HG02852 (cell line): Measurements from ENCODE around the gene S100PBP.

Experiments used
- ATAC-seq: cut with Tn5 transposase; IDR thresholded peaks from one replicate; pipeline ENCODE4 v1.9.1; 2021; ENCODE audit warnings: mild to moderate bottlenecking, moderate library complexity; ENCODE audit not compliant: unreplicated experiment

S100PBP gene

DNA sequence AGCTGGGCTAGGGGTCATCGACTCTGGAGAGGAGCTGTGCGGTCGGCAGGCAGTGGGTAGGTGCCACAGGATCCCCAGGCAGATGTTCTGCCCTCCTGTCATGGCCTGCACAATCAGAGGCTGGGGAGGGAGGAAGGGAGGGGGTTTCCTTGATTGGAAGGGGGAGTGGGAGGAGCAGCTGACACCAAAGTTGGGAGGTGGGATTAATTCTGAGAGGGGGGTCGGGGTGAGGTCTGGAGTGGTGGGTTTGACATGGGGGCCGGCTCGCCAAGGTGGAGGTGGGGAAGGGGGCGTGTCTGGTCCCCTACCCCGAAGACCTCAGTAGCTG lies 68.2 kb downstream of the S100PBP start:
- no peak for ATAC-seq

DNA sequence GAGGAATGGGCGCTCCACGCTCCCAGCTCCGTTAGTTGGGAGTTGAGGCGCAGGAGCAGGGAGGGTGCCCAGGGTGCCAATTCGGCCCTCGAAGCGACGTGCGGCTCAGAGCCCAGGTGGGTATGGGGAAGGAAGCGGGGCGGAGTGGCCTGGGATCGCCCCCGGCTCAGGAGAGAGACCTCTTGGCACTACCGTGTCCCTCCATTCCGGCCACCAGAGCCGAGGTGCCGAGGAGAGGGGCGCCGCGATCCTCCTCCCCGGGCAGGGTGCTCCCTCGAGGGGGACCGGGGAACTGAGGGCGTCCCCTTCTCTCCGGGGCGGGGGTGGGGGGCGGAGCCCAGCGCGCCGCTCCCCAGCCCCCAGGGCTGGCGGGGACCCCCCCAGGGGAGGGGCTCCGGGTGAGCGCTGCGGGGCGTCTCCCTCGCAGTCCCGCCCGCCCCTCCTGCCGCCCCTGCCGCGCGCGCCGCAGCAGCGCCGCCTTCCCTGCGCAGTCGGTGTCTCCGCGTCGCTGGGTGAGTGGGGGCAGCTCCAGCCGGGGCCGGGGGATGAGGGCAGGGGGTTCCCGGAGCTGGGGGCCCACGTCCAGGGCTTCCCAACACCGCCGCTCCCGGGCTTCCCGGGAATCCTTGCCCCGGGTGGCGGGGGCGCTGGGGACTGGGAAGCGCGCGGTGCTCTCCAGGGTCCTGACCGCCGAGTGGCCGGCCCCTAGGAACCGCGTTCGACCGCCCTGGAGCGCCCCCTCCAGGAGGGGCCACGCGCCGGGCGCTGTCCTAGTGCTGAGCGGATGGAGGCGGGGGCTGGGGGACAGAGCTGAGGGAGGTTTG lies 68.8 kb downstream of the S100PBP start, which contains the start of gene HPCA:
HPCA (plus strand) TSS at position 488 of the 824 bp plus-strand sequence. CDS start 2,408 bp downstream, outside the sequence.
- no peak for ATAC-seq

DNA sequence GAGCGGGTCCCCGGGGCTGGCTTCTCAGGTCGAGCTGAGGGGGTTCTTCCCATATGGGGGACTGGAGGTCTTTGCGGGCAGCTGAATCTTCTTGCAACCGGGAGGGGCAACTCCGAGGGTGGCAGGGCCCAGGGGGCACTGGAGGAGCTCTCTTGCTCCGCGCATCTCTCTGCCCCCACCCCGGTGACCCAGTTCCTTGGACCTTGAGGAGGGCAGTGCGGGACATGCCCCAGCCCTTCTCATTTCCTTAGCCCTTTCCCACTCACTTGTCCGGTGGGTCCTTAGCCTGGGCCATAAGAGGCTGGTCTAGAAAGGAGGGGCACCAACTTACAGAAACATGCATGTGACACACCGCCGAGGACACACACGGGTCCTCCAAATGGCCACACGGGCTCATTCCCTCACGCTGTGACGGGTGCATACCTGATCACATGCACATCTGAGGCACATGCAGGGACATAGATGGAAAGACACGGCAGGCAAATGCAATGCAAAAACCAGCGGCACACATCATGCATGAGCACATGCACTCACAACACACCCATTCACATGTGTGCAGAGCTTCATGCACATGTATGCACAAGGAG lies 69.5 kb downstream of the S100PBP start:
- no peak for ATAC-seq

DNA sequence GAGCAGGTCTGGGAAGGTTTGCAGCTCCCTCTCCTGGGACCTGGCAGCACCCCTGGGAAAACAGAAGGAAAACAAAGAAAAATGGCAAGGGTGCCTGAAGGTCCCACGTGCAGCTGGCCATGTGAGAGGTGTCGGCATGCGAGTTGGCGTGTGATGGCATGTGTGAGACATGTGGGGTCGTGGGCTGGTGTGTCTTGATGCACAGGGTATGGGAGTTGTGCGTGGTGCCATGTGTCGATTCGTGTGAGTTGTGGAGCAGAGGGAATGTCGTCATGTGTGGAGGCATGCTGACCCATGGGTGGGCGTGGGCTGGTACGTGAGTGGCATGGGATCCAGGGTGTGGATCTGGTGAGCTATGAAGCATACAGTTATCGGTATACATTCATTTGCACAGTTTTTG lies 70.2 kb downstream of the S100PBP start:
- no peak for ATAC-seq

DNA sequence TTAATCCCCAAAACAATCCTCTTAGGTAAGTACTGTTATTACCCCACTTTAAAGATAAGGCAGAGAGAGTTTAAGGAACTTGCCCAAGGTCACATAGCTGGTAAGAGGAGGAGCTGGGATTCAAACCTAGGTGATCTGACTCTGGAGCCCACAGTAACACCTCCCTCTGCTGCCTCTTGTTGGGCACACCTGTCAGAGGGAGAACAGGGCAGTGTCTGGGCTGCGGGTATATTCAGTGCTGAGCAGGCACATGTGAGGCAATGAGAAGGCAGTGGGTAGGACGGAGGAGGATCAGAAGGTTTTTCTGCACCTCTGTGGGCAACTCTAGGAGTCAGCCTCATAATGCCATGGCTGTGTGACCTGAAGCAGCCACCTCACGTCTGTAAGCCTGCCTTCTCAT lies 70.7 kb downstream of the S100PBP start:
- no peak for ATAC-seq

DNA sequence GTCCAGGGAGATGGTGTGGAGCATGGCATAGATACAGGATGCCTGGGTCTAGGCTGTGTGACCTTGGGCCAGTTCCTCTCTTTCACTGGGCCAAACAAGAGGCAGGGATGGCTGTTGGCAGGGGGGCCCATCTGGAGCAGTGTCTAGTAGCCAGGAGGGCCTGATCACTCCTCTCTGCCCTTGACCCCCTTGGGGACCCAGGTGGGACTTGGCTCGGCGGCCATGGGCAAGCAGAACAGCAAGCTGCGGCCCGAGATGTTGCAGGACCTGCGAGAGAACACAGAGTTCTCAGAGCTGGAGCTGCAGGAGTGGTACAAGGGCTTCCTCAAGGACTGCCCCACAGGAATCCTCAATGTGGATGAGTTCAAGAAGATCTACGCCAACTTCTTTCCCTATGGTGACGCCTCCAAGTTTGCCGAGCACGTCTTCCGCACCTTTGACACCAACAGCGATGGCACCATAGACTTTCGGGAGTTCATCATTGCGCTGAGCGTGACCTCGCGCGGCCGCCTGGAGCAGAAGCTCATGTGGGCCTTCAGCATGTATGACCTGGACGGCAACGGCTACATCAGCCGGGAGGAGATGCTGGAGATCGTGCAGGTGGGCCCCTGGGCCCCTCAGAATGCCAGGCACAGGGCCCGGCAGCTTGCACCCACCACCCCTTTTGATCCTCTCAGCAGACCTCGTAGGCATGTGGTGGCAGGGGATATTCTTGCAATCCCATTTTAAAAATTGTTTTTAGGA lies 71.4 kb downstream of the S100PBP start:
- ATAC-seq = no peak

DNA sequence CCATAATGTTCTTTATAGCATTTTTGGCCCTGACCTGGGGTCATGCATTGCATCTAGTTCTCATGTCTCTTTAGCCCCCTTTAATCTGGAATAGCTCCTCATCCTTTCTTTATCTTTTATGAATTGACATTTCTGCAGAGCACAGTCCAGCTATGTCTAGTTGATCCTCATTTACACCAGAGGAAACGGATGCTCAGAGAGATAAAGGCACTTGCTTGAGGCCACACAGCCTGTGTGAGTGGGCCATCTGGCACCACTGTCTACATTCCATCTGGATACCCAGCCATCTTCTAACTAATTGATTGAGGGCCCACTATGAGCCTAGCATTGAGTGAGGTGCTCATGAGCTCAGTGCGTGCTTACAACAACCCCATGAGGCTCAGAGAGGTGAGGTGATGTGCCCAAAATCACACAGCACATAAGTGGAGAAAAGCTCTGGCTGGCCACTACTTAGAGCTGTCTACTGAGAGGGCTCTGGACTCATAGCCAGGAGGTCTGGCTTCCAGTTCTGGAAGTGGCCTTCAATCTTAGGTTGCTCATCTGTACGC lies 72.4 kb downstream of the S100PBP start:
- no peak for ATAC-seq

DNA sequence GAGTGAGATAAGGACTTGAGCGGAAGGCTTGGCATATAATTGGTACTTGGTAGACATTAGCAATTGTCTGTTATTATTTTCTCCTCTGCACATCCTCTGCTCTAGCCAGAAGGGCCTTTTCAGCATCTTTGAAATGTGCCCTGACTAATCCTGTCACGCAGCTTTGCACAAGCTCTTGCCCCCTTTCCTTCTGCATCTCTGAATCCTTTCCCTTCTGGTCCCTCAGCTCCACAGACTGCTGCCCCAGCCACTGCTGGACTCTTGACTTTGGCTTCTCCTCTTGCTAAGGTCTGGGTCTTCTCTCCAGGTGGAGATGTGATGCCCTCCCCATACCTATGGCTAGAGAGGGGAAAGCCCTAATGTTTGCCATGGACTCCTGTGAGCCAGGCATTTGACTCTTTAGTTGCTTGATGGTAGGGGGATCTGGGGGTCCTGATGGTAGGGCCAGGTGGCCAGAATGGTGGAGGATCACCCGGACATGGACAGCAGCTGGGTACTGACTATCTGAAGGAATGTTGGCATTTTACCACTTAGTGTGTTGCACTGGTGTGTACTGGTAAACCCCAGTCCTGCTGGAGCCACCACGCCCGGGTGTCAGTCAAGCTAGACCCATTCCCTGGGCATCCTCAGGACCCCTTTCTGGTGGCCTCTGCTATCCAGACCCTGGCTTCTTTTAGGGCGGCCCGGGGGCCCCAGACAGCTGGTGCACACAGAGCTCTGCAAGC lies 73.2 kb downstream of the S100PBP start:
- no peak for ATAC-seq

DNA sequence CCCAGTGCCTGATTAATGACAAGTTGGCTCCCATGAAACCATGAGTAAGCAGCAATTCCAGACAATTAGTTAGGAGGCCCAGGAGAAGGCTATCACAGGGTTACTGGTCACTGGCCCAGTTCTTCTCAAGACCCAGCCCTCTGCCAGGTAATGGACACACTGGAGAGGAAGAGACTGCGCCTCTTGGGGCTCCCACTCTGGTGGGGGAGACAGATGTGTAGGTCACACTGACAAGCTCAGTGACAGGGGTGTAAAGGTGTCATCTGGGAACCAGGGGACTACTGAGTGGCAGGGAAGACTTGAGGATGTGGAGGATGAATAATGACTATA lies 73.8 kb downstream of the S100PBP start:
- no peak for ATAC-seq

DNA sequence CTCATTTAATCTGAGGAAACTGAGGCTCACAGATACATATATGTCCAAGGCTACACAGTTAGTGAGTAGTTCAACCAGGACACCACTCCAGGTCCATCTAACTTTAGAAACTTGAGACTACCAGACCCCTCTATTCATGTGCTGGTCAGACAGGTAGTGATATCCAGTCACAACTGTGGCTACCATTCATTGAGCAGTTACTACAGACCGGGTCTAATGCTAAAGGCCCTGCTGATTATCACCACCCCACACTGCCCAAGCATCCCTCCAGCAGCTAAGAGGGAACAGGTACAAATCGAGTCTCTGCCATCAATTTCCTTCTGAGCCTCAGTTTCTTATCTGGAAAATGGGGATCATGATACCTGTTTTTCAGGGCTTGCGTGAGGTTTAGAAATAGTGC lies 74.2 kb downstream of the S100PBP start:
- no peak for ATAC-seq

DNA sequence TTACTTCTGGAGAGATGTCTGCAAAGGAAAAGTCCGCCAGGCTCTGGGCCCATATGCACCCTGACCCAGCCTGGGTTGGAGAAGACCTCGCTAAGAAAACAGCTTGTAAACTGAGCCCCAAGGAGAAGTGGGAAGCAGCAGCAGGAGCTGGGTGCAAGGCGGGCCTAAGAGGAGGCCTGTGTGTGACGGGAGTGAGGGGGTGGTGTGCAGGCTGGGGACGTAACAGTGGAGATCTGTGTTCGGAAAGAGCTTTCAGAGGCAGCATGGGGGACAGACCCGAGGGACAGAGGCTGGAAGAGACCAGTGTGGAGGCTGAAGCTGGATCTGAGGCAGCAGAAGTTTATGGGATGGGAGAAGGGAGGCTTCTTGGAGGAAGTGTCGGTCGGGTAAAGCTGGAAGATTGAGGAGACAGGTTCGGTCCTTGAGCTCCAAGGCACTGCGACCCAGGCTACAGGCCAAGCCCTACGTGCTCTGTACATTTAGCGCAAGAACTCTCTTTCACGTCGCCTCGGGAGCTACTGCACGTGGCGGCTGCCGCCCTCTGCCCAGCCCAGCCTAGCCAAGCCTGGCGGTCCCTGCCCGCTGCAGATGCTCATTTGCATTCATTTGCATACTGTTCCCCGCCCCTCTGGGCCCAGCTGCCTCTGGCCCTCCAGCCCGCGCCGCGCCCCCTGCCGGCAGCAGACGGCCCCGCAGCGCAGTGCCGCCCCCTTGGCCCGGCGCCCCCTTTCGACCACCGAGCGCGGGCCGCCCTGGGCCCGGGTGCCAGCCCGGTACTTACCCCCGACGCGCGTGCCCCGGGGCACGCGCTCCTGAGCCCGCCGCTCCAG lies 75.1 kb downstream of the S100PBP start:
- no peak for ATAC-seq

DNA sequence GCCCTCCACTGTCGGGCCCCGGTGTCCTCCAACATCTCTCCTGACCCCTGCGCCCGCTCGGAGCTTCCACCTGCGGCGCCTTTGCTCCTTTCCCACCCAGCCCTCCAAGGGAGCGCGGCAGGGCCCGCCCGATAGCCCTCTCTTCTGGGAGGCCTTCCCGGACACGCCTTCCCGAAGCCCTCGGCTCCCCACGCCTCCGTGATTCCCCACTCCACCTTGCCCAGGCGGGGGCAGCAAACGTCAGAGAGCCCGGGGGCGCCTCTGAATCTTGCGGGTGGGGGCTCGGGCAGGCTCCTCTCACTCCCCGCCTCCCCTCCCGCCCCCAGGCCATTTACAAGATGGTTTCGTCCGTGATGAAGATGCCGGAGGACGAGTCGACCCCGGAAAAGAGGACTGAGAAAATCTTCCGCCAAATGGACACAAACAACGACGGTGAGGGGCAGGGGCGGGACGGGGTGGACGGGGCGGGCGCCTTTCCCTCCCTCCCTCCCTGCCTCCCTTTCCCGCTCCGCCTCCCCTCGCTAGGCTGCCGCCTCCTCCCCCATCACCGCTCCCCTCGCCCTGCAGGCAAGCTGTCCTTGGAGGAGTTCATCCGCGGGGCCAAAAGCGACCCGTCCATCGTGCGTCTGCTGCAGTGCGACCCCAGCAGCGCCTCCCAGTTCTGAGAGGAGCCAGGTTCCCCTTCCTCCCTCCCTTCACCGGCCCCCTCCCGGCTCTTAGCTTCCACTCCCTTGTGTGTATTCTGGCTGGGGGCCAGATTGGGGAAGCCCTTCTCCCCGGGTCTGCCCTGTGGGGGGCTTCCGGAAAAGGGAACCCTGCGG lies 76.0 kb downstream of the S100PBP start:
- ATAC-seq = no peak

DNA sequence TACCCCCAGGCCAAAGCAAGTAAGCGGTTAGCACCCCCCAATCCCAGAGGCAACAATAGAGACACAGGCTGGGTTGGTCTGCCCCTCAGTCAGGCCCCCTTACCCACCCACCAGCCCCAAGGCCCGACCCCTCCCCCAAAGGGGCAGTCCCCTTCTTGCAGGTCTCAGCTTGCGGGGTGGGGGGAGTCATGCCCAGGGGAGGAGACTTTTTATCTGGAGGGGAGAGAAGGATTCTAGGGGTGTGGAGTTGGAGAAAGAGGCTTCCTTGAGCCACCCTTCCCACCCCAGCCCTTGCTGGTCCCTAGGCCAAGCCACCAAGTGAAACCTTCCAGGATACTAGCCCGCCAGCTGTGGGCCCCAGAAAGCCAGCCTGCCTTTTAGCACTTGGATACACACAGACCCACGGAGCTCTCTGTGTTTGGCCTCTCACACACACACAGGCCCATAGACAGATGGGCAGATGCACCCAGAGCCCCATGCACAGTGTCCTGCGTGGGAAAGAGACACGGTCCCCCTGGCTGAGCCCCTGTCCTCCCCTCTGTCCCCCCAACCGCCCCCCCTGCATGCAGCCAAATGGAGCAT lies 76.7 kb downstream of the S100PBP start:
- ATAC-seq = no peak

DNA sequence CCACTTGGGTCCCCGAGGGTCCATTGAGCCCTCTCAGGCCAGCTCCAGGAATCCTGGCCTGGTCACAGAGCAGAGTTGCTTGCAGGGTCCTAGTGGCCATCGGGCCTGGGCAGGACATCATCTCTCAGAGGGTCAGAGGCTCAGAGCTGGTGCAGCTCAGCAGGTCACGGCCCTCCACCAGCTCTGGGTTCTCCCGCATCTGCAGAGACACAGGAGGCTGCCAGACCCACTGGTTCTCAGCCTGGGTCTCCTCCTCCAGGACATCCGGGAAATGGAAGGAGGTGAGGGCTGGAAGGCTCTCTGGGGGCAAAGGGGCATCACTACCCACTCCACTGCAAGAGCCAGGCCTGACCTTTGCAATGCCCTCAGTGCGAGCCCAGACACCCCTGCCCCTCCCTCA lies 77.2 kb downstream of the S100PBP start:
- ATAC-seq = no peak

DNA sequence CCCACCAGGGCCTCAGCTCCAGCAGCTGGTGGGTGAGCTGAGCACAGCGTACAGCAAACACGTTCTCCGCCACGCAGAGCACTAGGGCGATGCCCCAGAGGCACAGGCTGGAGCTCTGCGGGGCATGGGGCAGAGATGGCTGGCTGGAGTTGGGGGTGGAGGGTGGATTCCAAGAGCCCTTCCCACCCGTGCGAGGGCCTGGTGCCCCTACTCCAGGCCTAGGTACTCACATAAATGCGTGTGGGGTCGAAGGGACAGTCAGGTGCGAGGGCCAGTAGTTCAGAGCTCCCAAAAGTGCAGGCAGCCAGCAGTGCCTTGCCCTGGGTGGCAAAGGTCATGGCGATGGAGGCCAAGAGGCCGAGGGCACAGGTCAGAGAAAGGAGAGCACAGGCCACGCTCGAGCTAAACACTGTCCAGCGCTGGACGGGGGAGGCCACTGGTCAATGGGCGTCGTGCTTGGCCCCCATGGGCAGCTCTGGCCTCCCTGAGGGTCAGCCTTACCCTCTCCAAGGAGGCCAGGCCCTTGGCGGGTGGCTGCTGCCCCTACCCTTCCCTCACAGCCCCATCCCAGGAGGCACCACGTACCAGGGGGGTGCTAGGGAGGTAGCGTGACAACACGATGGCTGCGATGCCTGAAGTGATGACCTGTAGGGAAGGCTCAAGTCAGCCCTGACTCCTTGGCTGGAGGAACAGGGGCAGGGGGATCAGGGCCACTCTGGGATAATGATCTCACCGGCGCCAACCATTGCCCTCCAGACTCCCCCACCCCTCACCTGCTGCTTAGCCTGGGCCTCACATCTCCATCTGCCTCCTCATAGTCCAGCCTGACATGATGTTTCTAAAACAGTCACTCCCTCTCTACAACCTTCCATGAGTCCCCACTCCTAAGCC lies 78.1 kb downstream of the S100PBP start:
- no peak for ATAC-seq

DNA sequence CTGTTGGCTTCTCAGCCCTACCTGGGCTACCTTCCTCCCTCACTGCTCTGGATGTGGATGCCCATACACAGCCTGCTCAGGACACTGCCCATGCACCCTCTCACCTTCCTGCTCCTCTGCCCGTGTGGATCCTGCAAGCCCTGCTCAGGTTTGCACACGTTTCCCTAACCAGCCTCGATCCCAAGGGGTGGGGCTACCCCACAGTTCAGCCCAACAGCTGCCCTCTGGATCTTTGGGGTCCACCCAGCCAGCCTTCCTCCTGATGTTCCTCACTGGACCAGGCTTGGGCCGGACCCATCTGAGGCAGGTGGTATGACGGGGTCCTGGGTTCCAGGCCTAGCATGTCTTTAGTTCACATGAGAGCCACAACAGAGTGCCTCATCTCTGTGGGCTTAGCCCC lies 79.0 kb downstream of the S100PBP start:
- ATAC-seq = no peak

DNA sequence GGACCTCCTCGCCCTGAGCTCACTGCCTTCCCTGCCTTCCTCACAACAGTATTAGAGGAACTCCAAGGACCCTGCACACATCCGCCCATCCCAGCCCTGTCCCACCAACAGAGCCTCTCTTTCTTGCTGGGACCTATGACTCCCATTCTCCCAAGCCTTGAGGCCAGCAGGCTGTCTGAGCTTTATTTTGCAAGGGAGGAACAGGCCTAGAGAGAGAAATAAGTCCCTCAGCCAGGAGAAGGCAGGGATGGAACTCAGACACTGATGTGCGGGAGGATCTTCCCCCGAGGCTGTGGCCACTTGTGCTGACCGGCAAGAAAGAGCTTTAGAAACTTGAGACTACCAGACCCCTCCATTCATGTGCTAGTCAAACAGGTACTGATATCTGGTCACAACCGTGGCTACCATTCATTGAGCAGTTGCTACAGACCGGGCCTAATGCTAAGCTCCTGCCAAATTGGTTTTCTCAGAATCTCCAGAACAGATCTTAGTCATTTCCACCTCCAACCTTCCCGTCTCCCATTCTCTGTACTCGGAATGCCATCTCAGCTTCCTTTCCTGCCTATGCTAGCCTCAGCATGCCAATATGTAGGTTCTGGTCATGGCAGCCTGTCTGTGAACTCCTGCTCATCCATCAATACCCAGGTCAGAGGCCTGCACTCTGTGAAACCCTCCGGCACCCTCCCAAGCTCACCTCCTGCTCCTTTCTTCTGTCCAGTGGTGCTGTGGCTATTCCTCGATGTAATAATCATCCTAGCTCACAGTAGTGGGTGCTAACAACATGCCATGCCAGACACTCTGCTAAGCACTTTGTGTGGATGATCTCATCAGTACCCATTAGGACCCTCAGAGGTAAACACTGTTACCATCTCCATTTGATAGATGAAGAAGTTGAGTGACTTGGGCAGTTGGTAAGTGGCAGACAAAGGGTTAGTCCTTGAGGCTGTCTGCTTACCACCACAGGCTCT lies 79.9 kb downstream of the S100PBP start:
- no peak for ATAC-seq
